ENCODE measurements around the gene TMEM98. TPM values are rescaled to one million over a fixed set of nuclear protein-coding genes. Genes with fewer than 3 reads are reported as not detected.
"Not testable (repeated sequence)": the region's sequence is repeated elsewhere in the genome, so short reads cannot be mapped to it uniquely, and the experiment has no call there.

Gene TMEM98
- total RNA-seq, 1 experiment from 2014 or later = 67.6 TPM

DNA sequence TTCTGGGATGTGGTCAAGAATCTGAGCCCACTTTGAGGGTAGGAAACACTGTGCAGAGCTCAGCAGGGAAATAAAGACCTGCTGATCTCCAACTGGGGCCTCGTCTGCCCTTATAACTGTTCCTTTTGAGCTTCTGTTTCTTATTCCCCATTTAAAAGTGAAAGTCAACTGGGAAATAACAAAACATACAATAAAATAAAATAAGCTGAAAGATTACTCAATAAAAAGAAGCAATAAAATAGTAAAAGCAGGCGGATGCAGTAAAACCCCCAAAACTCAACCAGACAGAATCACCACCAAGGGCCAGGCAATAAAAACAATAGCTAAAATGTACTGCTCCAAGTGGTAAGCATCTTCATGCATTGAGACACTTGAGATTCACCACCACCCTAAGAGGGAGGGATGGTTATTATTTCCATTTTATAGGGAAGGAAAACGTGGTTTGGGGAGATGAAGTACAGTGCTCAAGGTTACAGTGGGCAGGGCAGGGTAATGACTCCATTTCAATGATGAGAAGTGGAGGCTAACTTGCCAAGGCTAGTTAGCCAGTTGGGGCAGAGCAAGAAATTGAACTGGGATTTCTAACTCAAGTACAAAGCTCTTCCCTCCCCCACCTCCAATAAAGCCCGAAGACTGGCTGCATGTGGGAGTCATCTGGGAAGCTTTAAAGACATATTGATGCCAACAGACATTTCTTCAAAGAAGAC is 57.2 kb downstream of the TMEM98 start:
- intact Hi-C loops (cut with micrococcal nuclease; ENCODE audit: unreplicated experiment) = no loop called here
- Histone ChIP-seq H3K4me3 (ENCODE audit: low read depth, low read length, poor library complexity, severe bottlenecking) (no peak overlapping the region), H3K27me3 (replicated peaks; ENCODE audit: insufficient read depth, low read depth, low read length, poor library complexity) (no peaks in the 10 kb centered on the region), H3K4me1 (ENCODE audit: insufficient read depth, low read length, poor library complexity, severe bottlenecking) (no peaks in the 10 kb centered on the region), H3K27ac (ENCODE audit: low read depth, low read length, poor library complexity, severe bottlenecking) (no peak overlapping the region), H3K36me3 (ENCODE audit: insufficient read depth, low read length, poor library complexity, severe bottlenecking) (no peaks in the 10 kb centered on the region), H3K9me3 (ENCODE audit: low read depth, low read length, poor library complexity, severe bottlenecking) (no peaks in the 10 kb centered on the region)
- DNase-seq (ENCODE audit: low spot score) = no peak
- TF ChIP-seq EZH2 (IDR thresholded peaks at IDR 0.05; ENCODE audit: borderline replicate concordance, low read depth, low read length, poor library complexity, severe bottlenecking) = no peak
- TF ChIP-seq, protein P1, sequence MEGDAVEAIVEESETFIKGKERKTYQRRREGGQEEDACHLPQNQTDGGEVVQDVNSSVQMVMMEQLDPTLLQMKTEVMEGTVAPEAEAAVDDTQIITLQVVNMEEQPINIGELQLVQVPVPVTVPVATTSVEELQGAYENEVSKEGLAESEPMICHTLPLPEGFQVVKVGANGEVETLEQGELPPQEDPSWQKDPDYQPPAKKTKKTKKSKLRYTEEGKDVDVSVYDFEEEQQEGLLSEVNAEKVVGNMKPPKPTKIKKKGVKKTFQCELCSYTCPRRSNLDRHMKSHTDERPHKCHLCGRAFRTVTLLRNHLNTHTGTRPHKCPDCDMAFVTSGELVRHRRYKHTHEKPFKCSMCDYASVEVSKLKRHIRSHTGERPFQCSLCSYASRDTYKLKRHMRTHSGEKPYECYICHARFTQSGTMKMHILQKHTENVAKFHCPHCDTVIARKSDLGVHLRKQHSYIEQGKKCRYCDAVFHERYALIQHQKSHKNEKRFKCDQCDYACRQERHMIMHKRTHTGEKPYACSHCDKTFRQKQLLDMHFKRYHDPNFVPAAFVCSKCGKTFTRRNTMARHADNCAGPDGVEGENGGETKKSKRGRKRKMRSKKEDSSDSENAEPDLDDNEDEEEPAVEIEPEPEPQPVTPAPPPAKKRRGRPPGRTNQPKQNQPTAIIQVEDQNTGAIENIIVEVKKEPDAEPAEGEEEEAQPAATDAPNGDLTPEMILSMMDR (conservative IDR thresholded peaks at IDR 0.05; ENCODE audit: low read depth, low read length) = no peak
- no TSS peak for BruUV-seq (replicated peaks)
- ChIA-PET POLR2A (ENCODE audit: low non-redundant PET) (no interaction called here), CTCF (no interaction called here)

DNA sequence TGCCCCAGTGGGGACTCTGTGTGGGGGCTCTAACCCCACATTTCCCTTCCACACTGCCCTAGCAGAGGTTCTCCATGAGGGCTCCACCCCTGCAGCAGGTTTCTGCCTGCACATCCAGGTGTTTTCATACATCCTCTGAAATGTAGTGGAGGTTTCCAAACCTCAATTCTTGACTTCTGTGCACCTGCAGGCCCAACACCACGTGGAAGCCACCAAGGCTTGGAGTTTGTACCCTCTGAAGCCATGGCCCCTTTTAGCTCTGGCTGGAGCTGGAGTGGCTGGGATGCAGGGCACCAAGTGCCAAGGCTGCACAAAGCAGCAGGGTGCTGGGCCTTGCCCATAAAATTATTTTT is 59.5 kb downstream of the TMEM98 start:
- BruUV-seq (replicated peaks); H3K27me3 ChIP-seq (replicated peaks; ENCODE audit: insufficient read depth, low read depth, low read length, poor library complexity); POLR2A ChIA-PET (ENCODE audit: low non-redundant PET); DNase-seq (ENCODE audit: low spot score); H3K4me3 ChIP-seq (ENCODE audit: low read depth, low read length, poor library complexity, severe bottlenecking); CTCF ChIA-PET; intact Hi-C loops (cut with micrococcal nuclease; ENCODE audit: unreplicated experiment); H3K9me3 ChIP-seq (ENCODE audit: low read depth, low read length, poor library complexity, severe bottlenecking); H3K27ac ChIP-seq (ENCODE audit: low read depth, low read length, poor library complexity, severe bottlenecking); H3K4me1 ChIP-seq (ENCODE audit: insufficient read depth, low read length, poor library complexity, severe bottlenecking); H3K36me3 ChIP-seq (ENCODE audit: insufficient read depth, low read length, poor library complexity, severe bottlenecking): not testable (repeated sequence)

DNA sequence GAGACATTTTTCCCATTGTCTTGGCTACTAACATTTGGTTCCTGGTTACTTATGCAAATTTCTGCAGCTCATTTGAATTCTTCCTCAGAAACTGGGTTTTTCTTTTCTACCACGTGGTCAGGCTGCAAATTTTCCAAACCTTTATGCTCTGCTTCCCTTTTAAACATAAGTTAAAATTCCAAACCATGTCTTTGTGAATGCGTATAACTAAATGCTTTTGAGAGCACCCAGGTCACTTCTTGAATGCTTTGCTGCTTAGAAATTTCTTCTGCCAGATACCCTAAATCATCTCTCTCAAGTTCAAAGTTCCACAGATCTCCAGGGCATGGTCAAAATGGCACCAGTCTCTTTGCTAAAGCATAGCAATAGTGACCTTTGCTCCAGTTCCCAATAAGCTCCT is 59.9 kb downstream of the TMEM98 start:
- POLR2A ChIA-PET (ENCODE audit: low non-redundant PET); intact Hi-C loops (cut with micrococcal nuclease; ENCODE audit: unreplicated experiment); H3K9me3 ChIP-seq (ENCODE audit: low read depth, low read length, poor library complexity, severe bottlenecking); H3K4me1 ChIP-seq (ENCODE audit: insufficient read depth, low read length, poor library complexity, severe bottlenecking); H3K4me3 ChIP-seq (ENCODE audit: low read depth, low read length, poor library complexity, severe bottlenecking); DNase-seq (ENCODE audit: low spot score); H3K27me3 ChIP-seq (replicated peaks; ENCODE audit: insufficient read depth, low read depth, low read length, poor library complexity); H3K36me3 ChIP-seq (ENCODE audit: insufficient read depth, low read length, poor library complexity, severe bottlenecking); H3K27ac ChIP-seq (ENCODE audit: low read depth, low read length, poor library complexity, severe bottlenecking); BruUV-seq (replicated peaks); CTCF ChIA-PET: not testable (repeated sequence)

DNA sequence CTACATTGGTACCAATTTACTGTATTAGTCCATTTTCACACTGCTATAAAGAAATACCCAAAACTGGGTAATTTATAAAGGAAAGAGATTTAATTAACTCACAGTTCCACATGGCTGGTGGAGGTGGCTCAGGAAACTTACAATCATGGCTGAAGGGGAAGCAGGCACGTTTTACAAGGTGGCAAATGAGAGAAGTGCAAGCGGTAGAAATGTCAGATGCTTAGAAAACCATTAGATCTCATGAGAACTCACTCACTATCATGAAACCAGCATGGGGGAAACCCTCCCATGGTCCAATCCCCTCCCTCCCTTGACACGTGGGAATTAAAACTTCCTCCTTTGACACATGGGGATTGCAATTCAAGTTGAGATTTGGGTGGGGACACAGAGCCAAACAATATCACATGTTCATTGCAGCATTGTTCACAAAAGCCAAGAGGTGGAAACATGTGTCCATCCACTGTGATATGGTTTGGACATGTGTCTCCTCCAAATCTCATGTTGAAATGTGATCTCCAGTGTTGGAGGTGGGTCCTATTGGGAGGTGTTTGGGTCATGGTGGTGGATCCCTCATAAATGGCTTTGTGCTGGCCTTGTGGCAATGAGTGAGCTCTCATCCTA is 60.6 kb downstream of the TMEM98 start:
- Histone ChIP-seq H3K27me3 (replicated peaks; ENCODE audit: insufficient read depth, low read depth, low read length, poor library complexity) (no peaks in the 10 kb centered on the region), H3K4me1 (ENCODE audit: insufficient read depth, low read length, poor library complexity, severe bottlenecking) (no peaks in the 10 kb centered on the region), H3K9me3 (ENCODE audit: low read depth, low read length, poor library complexity, severe bottlenecking) (no peaks in the 10 kb centered on the region), H3K4me3 (ENCODE audit: low read depth, low read length, poor library complexity, severe bottlenecking) (no peak overlapping the region), H3K27ac (ENCODE audit: low read depth, low read length, poor library complexity, severe bottlenecking) (no peak overlapping the region), H3K36me3 (ENCODE audit: insufficient read depth, low read length, poor library complexity, severe bottlenecking) (no peaks in the 10 kb centered on the region)
- BruUV-seq (replicated peaks) = no TSS peak
- DNase-seq (ENCODE audit: low spot score) = no peak
- intact Hi-C loops (cut with micrococcal nuclease; ENCODE audit: unreplicated experiment) = no loop called here
- CTCF ChIA-PET = no interaction called here
- TF ChIP-seq, protein P1 (conservative IDR thresholded peaks at IDR 0.05; ENCODE audit: low read depth, low read length) = no peak
- TF ChIP-seq EZH2 (IDR thresholded peaks at IDR 0.05; ENCODE audit: borderline replicate concordance, low read depth, low read length, poor library complexity, severe bottlenecking) = no peak
- POLR2A ChIA-PET (ENCODE audit: low non-redundant PET) = no interaction called here
